Neuron (in vitro differentiated cells): ENCODE results near the gene EFL1.

Experiments used
- H2AFZ ChIP-seq: one replicate; pipeline ENCODE4 v1.6.1; 2013; ENCODE audit warnings: low read depth, mild to moderate bottlenecking, inconsistent platforms, low read length, moderate library complexity
- H3K27me3 ChIP-seq: one replicate; pipeline ENCODE4 v1.6.1; 2013; ENCODE audit warnings: low read length; ENCODE audit not compliant: insufficient read depth
- H3K36me3 ChIP-seq: one replicate; pipeline ENCODE4 v1.6.1; 2013; ENCODE audit warnings: low read length; ENCODE audit not compliant: insufficient read depth
- H3K4me1 ChIP-seq: one replicate; pipeline ENCODE4 v1.6.1; 2013; ENCODE audit warnings: low read length; ENCODE audit not compliant: insufficient read depth
- H3K4me3 ChIP-seq: 2 replicates; pipeline ENCODE4 v1.5.1; 2013; ENCODE audit warnings: mild to moderate bottlenecking, low read length, moderate library complexity
- H3K9me3 ChIP-seq: one replicate; pipeline ENCODE4 v1.6.1; 2013; ENCODE audit warnings: low read length

The EFL1 gene

GRCh38 chr15:82132096-82132495 lies 130.4 kb downstream of the EFL1 start:
- no peak overlapping the region for H2AFZ ChIP-seq
- H3K36me3 ChIP-seq, result peaks cover 36% of the 10 kb centered on the region
- H3K9me3 ChIP-seq, result no peaks in the 10 kb centered on the region
- no peaks in the 10 kb centered on the region for H3K4me1 ChIP-seq
- H3K27me3 ChIP-seq, result no peaks in the 10 kb centered on the region
- H3K4me3 ChIP-seq, result no peak overlapping the region

- Histone ChIP-seq H3K4me3 (no peak overlapping the region), H3K9me3 (no peaks in the 10 kb centered on the region), H3K36me3 (peaks cover 27% of the 10 kb centered on the region), H3K27me3 (no peaks in the 10 kb centered on the region), H3K4me1 (no peaks in the 10 kb centered on the region), H2AFZ (no peak overlapping the region)
These were observed 132.3 kb downstream of the EFL1 start for GRCh38 chr15:82130248-82130647.

GRCh38 chr15:82129761-82130160 lies 132.8 kb downstream of the EFL1 start:
- Histone ChIP-seq H3K4me1 (no peaks in the 10 kb centered on the region), H2AFZ (no peak overlapping the region), H3K9me3 (no peaks in the 10 kb centered on the region), H3K27me3 (no peaks in the 10 kb centered on the region), H3K4me3 (no peak overlapping the region), H3K36me3 (peaks cover 31% of the 10 kb centered on the region)

GRCh38 chr15:82129149-82129692 lies 133.3 kb downstream of the EFL1 start:
- Histone ChIP-seq H2AFZ (no peak overlapping the region), H3K27me3 (no peaks in the 10 kb centered on the region), H3K36me3 (peaks cover 29% of the 10 kb centered on the region), H3K4me1 (no peaks in the 10 kb centered on the region), H3K4me3 (no peak overlapping the region), H3K9me3 (no peaks in the 10 kb centered on the region)

GRCh38 chr15:82128401-82129148 lies 134.0 kb downstream of the EFL1 start:
- no peak overlapping the region for H3K4me3 ChIP-seq
- H3K4me1 ChIP-seq, result no peaks in the 10 kb centered on the region
- H2AFZ ChIP-seq, result no peak overlapping the region
- H3K9me3 ChIP-seq, result no peaks in the 10 kb centered on the region
- peaks cover 28% of the 10 kb centered on the region for H3K36me3 ChIP-seq
- no peaks in the 10 kb centered on the region for H3K27me3 ChIP-seq

GRCh38 chr15:82127581-82127980 lies 135.0 kb downstream of the EFL1 start:
- H3K36me3 ChIP-seq, result peaks cover 28% of the 10 kb centered on the region

GRCh38 chr15:82126346-82126745 lies 136.2 kb downstream of the EFL1 start:
- no peak overlapping the region for H2AFZ ChIP-seq
- H3K36me3 ChIP-seq, result peaks cover 28% of the 10 kb centered on the region
- no peaks in the 10 kb centered on the region for H3K9me3 ChIP-seq
- no peaks in the 10 kb centered on the region for H3K4me1 ChIP-seq
- H3K27me3 ChIP-seq, result no peaks in the 10 kb centered on the region
- no peak overlapping the region for H3K4me3 ChIP-seq

More at GRCh38 chr15:82127581-82127980, 135.0 kb downstream of the EFL1 start:
- Histone ChIP-seq H3K9me3 (no peaks in the 10 kb centered on the region), H3K4me1 (no peaks in the 10 kb centered on the region), H3K27me3 (no peaks in the 10 kb centered on the region), H2AFZ (no peak overlapping the region), H3K4me3 (no peak overlapping the region)

GRCh38 chr15:82124331-82125263 lies 137.9 kb downstream of the EFL1 start:
- no peaks in the 10 kb centered on the region for H3K4me1 ChIP-seq
- H2AFZ ChIP-seq, result no peak overlapping the region
- no peaks in the 10 kb centered on the region for H3K27me3 ChIP-seq
- H3K4me3 ChIP-seq, result no peak overlapping the region
- no peaks in the 10 kb centered on the region for H3K9me3 ChIP-seq
- H3K36me3 ChIP-seq, result peaks cover 22% of the 10 kb centered on the region

GRCh38 chr15:82122746-82123400 lies 139.7 kb downstream of the EFL1 start:
- Histone ChIP-seq H3K36me3 (peaks cover 17% of the 10 kb centered on the region), H3K4me1 (no peaks in the 10 kb centered on the region), H3K4me3 (no peak overlapping the region), H3K9me3 (no peaks in the 10 kb centered on the region), H2AFZ (no peak overlapping the region), H3K27me3 (no peaks in the 10 kb centered on the region)

GRCh38 chr15:82118040-82118439 lies 144.5 kb downstream of the EFL1 start:
- Histone ChIP-seq H3K4me1 (no peaks in the 10 kb centered on the region), H3K9me3 (no peaks in the 10 kb centered on the region), H2AFZ (no peak overlapping the region), H3K4me3 (no peak overlapping the region), H3K36me3 (peaks cover 2% of the 10 kb centered on the region), H3K27me3 (no peaks in the 10 kb centered on the region)

GRCh38 chr15:82117296-82117695 lies 145.2 kb downstream of the EFL1 start:
- Histone ChIP-seq H3K36me3 (peaks cover 2% of the 10 kb centered on the region), H2AFZ (no peak overlapping the region), H3K4me3 (no peak overlapping the region), H3K9me3 (no peaks in the 10 kb centered on the region), H3K27me3 (no peaks in the 10 kb centered on the region), H3K4me1 (no peaks in the 10 kb centered on the region)

GRCh38 chr15:82114660-82115059 lies 147.9 kb downstream of the EFL1 start:
- H3K36me3 ChIP-seq, result no peaks in the 10 kb centered on the region

More at GRCh38 chr15:82114660-82115059, 147.9 kb downstream of the EFL1 start:
- no peak overlapping the region for H3K4me3 ChIP-seq
- H3K4me1 ChIP-seq, result no peaks in the 10 kb centered on the region
- H3K9me3 ChIP-seq, result no peaks in the 10 kb centered on the region
- H2AFZ ChIP-seq, result no peak overlapping the region
- H3K27me3 ChIP-seq, result no peaks in the 10 kb centered on the region
